ENCODE data around the gene CLIP4.
A peak's percentile ranks its signal among the peaks of the same experiment; 100 is the strongest.

Gene CLIP4

GRCh38 chr2:29192526-29192925 is 77.3 kb downstream of the CLIP4 start:
- DNase-seq: peak; percentile 90

DNA sequence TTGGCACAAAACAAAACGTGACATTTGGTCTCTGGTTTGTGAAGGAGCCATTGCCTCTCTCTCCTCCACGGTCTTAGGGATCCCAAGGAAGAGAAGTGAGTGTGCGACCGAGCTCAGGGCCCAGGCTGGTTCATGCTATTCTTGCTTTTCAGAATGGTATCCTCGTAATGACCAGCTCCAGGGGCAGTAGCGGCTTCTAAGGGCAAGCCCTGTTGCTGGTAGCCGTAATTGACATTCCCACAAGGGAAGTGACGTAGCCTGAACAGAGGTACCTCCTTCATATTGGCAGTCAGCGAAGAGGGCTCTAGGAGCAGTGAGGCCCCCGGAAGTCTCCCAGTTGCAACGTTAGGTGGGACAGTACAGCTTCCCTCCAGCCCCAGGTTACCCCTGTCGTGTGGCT is 77.9 kb downstream of the CLIP4 start:
- no peak for DNase-seq

- DNase-seq: no peak
Observed at GRCh38 chr2:29193681-29194080, 78.5 kb downstream of the CLIP4 start.

DNA sequence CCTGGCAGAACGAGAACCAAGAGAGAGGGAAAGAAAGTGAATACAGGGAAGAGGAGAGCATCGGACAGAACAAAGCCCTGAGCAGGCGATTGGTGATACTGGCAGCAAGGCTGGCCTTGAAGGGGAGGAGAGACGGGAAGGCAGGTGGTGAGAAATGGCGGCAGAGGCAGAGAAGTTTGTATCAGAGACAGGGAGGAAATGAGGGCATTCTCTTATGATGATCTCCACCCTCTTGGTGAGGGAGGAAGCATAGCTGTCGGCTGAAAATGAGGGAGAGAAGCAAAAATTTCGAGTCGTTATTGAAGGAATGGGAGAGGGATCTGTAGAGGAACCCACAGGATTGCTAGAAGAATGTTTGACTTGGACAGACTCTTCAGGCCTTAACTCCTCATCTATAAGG is 80.6 kb downstream of the CLIP4 start:
- DNase-seq: peak; percentile 19

- DNase-seq: peak; percentile 55
Observed at GRCh38 chr2:29196792-29197788, 81.9 kb downstream of the CLIP4 start.

GRCh38 chr2:29201979-29202378 is 86.8 kb downstream of the CLIP4 start:
- no peak for DNase-seq

DNA sequence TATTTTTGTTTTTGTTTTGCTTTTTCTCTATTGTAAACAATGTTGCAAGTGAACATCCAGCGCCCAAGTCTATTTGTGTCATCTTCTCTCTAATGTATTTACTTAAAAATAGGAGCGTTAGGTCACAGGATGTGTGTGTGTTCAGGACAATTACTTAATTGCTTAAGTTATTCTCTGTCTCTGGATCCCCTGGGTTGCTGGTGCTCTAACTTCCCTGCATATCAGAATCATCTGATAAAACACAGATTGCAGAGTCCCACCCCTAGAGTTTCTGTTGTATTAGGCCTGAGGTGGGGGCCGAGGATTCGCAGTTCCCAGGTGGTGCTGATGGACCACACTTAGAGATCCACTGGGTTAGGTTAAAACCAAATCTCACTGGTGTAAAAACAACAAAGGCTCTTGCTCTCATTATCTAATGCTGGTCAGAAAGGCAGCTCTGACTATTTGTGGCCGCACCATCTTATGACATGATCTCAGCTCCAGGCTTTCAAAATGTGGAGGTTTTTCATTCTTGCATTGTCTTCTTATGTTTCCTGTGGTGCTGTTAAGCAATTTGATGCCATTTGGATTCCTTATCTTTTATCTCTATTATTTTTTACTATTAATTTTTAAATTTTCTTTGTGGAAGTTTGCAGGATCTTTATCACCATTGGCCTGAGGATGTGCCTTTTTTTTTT is 87.7 kb downstream of the CLIP4 start:
- no peak for DNase-seq

- DNase-seq: no peak
Observed at GRCh38 chr2:29206941-29207340, 91.7 kb downstream of the CLIP4 start.

GRCh38 chr2:29207352-29208148 is 92.3 kb downstream of the CLIP4 start:
- DNase-seq: no peak

DNA sequence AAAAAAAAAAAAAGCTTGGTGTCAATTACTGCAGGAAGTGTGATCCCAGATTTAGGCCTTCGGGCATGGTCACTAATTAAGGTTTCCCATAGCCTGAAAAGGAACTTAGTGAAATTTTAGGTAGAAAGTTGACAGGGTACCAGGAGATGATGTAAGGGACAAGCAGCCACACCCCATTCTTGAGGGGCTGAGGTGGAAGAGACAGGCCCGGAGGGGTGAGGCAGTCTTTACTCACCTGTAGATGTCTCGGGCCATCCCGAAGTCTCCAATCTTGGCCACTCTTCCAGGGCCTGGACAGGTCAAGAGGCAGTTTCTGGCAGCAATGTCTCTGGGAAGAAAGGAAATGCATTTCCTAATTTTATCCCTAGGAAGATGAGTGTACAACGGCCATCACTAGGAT is 94.3 kb downstream of the CLIP4 start:
- DNase-seq: no peak

DNA sequence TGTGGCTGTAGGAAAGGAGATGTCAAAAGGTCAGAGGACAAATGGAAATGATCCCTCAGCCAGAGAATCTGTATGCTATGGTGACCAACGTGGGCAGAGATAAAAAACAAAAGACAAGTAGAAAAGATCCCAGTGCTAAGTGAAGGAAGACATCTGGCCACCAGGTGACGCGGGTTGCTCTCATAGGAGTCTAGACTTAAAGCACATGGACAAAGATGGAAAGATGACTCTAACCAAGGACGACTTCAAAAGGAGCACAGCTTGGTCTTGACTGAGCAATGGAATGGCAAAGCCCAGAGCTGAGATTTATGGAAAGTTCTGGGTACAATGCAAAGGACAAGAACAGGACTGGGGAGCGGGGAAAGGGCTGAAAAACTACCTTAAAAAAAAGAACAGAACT is 96.8 kb downstream of the CLIP4 start:
- no peak for DNase-seq

- DNase-seq: no peak
Observed at GRCh38 chr2:29213888-29214291, 98.7 kb downstream of the CLIP4 start.

DNA sequence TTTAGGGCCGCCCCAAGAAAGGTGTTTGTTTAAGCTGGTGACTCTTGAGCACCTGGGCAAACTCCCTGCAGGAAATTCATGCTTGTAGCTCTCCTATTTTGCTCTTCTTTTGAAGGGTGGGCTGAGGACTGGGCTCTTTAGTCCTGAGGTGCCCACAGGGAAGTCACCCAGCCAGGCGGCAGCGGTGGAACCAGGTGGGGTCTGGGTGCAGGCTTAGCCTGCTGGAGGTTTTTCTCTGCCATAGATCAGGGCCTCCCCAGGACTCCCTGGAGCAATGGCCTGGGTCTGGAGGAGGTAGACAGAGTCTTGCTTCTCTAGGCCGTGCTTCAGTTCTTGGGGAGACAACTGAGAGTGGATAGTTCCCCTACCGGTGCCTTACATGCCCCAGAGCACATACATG is 99.9 kb downstream of the CLIP4 start:
- no peak for DNase-seq

GRCh38 chr2:29215739-29216608 is 100.8 kb downstream of the CLIP4 start:
- no peak for DNase-seq

GRCh38 chr2:29216609-29216909 is 101.3 kb downstream of the CLIP4 start:
- DNase-seq: no peak

GRCh38 chr2:29218071-29218470 is 102.9 kb downstream of the CLIP4 start:
- no peak for DNase-seq

- DNase-seq: no peak
Observed at GRCh38 chr2:29218550-29219125, 103.4 kb downstream of the CLIP4 start.

DNA sequence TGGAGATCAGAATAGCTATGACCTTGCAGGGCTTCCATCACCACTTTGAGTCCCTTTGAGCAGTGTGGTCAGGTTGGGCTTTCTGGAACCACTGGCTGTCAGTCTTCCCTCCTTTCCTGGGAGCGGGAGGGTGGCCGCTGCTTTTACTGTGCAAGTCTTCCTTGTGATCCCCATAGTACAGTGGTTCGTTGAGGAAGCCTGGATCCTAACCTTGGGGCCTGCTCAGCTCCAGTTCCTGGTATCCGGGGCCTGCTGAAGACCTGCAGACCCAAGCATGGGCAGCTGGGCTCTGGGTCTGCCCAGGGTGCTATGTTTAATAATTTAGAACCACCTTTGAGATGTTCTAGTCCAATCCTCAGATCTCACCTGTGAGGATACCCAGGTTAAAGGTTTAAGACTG is 104.2 kb downstream of the CLIP4 start:
- no peak for DNase-seq

GRCh38 chr2:29220506-29221270 is 105.5 kb downstream of the CLIP4 start:
- no peak for DNase-seq

- DNase-seq: no peak
Observed at GRCh38 chr2:29222381-29223179, 107.4 kb downstream of the CLIP4 start.

All from fibroblast of skin of scalp (primary cell).